Measurements from ENCODE around the gene DCLK1.

The DCLK1 gene

GRCh38 chr13:36160297-36160696, 29.1 kb upstream of the DCLK1 start:
- no peak for DNase-seq (ENCODE audit: extremely low spot score)
- ChIA-PET POLR2A (no interaction called here), CTCF (no interaction called here)
- no peak for TF ChIP-seq CTBP1 (IDR thresholded peaks at IDR 0.05; ENCODE audit: borderline replicate concordance)
- no peak for TF ChIP-seq PKNOX1 (IDR thresholded peaks at IDR 0.05)
- no peak for TF ChIP-seq BHLHE40 (IDR thresholded peaks at IDR 0.05; ENCODE audit: borderline replicate concordance)
- TF ChIP-seq NFRKB (IDR thresholded peaks at IDR 0.05): no peak
- no peak for TF ChIP-seq HDGF (IDR thresholded peaks at IDR 0.05; ENCODE audit: borderline replicate concordance)
- TF ChIP-seq ZNF384 (IDR thresholded peaks at IDR 0.05): no peak
- no peak for TF ChIP-seq FOXK2 (IDR thresholded peaks at IDR 0.05)

GRCh38 chr13:36158611-36159010, 27.4 kb upstream of the DCLK1 start:
- POLR2A ChIA-PET: no interaction called here
- CTCF ChIA-PET: interaction anchor here (0.6 kb wide), 1 partner anchor 25 kb away, joined by 4 read pairs; no protein-coding TSS in a partner anchor
- DNase-seq (ENCODE audit: extremely low spot score): no peak
- TF ChIP-seq SP1 (IDR thresholded peaks at IDR 0.05) (no peak), BHLHE40 (IDR thresholded peaks at IDR 0.05; ENCODE audit: borderline replicate concordance) (no peak), HDGF (IDR thresholded peaks at IDR 0.05; ENCODE audit: borderline replicate concordance) (no peak), PKNOX1 (IDR thresholded peaks at IDR 0.05) (no peak), ZNF384 (IDR thresholded peaks at IDR 0.05) (no peak), SUZ12 (IDR thresholded peaks at IDR 0.05) (no peak), TARDBP (IDR thresholded peaks at IDR 0.05) (no peak), LEF1 (IDR thresholded peaks at IDR 0.05; ENCODE audit: borderline replicate concordance) (no peak), ARNT (IDR thresholded peaks at IDR 0.05) (no peak), NFRKB (IDR thresholded peaks at IDR 0.05) (no peak), ELF4 (IDR thresholded peaks at IDR 0.05) (no peak), L3MBTL2 (conservative IDR thresholded peaks at IDR 0.05) (no peak), FOXA1 (IDR thresholded peaks at IDR 0.05) (no peak), FOXK2 (IDR thresholded peaks at IDR 0.05) (no peak), FOXM1 (IDR thresholded peaks at IDR 0.05; ENCODE audit: borderline replicate concordance) (no peak), CTBP1 (IDR thresholded peaks at IDR 0.05; ENCODE audit: borderline replicate concordance) (no peak)

GRCh38 chr13:36157480-36157879, 26.3 kb upstream of the DCLK1 start:
- no peak for DNase-seq (ENCODE audit: extremely low spot score)
- TF ChIP-seq FOXK2 (IDR thresholded peaks at IDR 0.05): no peak
- no peak for TF ChIP-seq FOXA1 (IDR thresholded peaks at IDR 0.05)
- TF ChIP-seq TARDBP (IDR thresholded peaks at IDR 0.05): no peak
- TF ChIP-seq ELF4 (IDR thresholded peaks at IDR 0.05): no peak
- no peak for TF ChIP-seq ARNT (IDR thresholded peaks at IDR 0.05)
- no peak for TF ChIP-seq HDGF (IDR thresholded peaks at IDR 0.05; ENCODE audit: borderline replicate concordance)
- no peak for TF ChIP-seq FOXM1 (IDR thresholded peaks at IDR 0.05; ENCODE audit: borderline replicate concordance)
- TF ChIP-seq CTBP1 (IDR thresholded peaks at IDR 0.05; ENCODE audit: borderline replicate concordance): no peak
- TF ChIP-seq SUZ12 (IDR thresholded peaks at IDR 0.05): no peak
- TF ChIP-seq LEF1 (IDR thresholded peaks at IDR 0.05; ENCODE audit: borderline replicate concordance): no peak
- TF ChIP-seq NFRKB (IDR thresholded peaks at IDR 0.05): no peak
- TF ChIP-seq BHLHE40 (IDR thresholded peaks at IDR 0.05; ENCODE audit: borderline replicate concordance): no peak
- TF ChIP-seq ZNF384 (IDR thresholded peaks at IDR 0.05): no peak
- ChIA-PET CTCF (interaction anchor here (0.6 kb wide), 1 partner anchor 973 kb away, joined by 4 read pairs; no protein-coding TSS in a partner anchor), POLR2A (no interaction called here)

- CTCF ChIA-PET: no interaction called here
- TF ChIP-seq SP1 (IDR thresholded peaks at IDR 0.05) (no peak), FOXA1 (IDR thresholded peaks at IDR 0.05) (no peak), NFRKB (IDR thresholded peaks at IDR 0.05) (no peak), ARNT (IDR thresholded peaks at IDR 0.05) (no peak), FOXM1 (IDR thresholded peaks at IDR 0.05; ENCODE audit: borderline replicate concordance) (no peak), L3MBTL2 (conservative IDR thresholded peaks at IDR 0.05) (no peak), LEF1 (IDR thresholded peaks at IDR 0.05; ENCODE audit: borderline replicate concordance) (no peak)
- DNase-seq (ENCODE audit: extremely low spot score): no peak
- POLR2A ChIA-PET: no interaction called here
Measured at GRCh38 chr13:36154567-36155291, 23.5 kb upstream of the DCLK1 start.

- no peak for DNase-seq (ENCODE audit: extremely low spot score)
- POLR2A ChIA-PET: no interaction called here
- CTCF ChIA-PET: no interaction called here
- TF ChIP-seq PKNOX1 (IDR thresholded peaks at IDR 0.05) (no peak), FOXA1 (IDR thresholded peaks at IDR 0.05) (no peak), CTBP1 (IDR thresholded peaks at IDR 0.05; ENCODE audit: borderline replicate concordance) (no peak), ELF4 (IDR thresholded peaks at IDR 0.05) (no peak), TARDBP (IDR thresholded peaks at IDR 0.05) (no peak), SUZ12 (IDR thresholded peaks at IDR 0.05) (no peak), BHLHE40 (IDR thresholded peaks at IDR 0.05; ENCODE audit: borderline replicate concordance) (no peak), FOXM1 (IDR thresholded peaks at IDR 0.05; ENCODE audit: borderline replicate concordance) (no peak), SP1 (IDR thresholded peaks at IDR 0.05) (no peak), HDGF (IDR thresholded peaks at IDR 0.05; ENCODE audit: borderline replicate concordance) (no peak), L3MBTL2 (conservative IDR thresholded peaks at IDR 0.05) (no peak)
Measured at GRCh38 chr13:36151591-36151990, 20.4 kb upstream of the DCLK1 start.

- no peak for DNase-seq (ENCODE audit: extremely low spot score)
- ChIA-PET POLR2A (no interaction called here), CTCF (no interaction called here)
- TF ChIP-seq ELF4 (IDR thresholded peaks at IDR 0.05): no peak
- TF ChIP-seq ARNT (IDR thresholded peaks at IDR 0.05): no peak
- TF ChIP-seq SUZ12 (IDR thresholded peaks at IDR 0.05): no peak
- TF ChIP-seq SP1 (IDR thresholded peaks at IDR 0.05): no peak
- TF ChIP-seq HDGF (IDR thresholded peaks at IDR 0.05; ENCODE audit: borderline replicate concordance): no peak
- no peak for TF ChIP-seq LEF1 (IDR thresholded peaks at IDR 0.05; ENCODE audit: borderline replicate concordance)
- TF ChIP-seq TARDBP (IDR thresholded peaks at IDR 0.05): no peak
- no peak for TF ChIP-seq ZNF384 (IDR thresholded peaks at IDR 0.05)
- TF ChIP-seq FOXM1 (IDR thresholded peaks at IDR 0.05; ENCODE audit: borderline replicate concordance): no peak
Measured at GRCh38 chr13:36148446-36148845, 17.3 kb upstream of the DCLK1 start.

Measured in HEK293T (cell line).